Hematopoietic multipotent progenitor cell treated with erythropoietin and hydrocortisone succinate and interleukin-3 and kit ligand, for 15 days (in vitro differentiated cells): ENCODE data around the gene KSR1.
"Not testable (repeated sequence)": the region's sequence is repeated elsewhere in the genome, so short reads cannot be mapped to it uniquely, and the experiment has no call there.

Source experiments
- DNase-seq: peaks from one replicate; pipeline ENCODE4 v3.0.0-alpha.2; 2015; ENCODE audit warnings: low spot score

The KSR1 gene

DNA sequence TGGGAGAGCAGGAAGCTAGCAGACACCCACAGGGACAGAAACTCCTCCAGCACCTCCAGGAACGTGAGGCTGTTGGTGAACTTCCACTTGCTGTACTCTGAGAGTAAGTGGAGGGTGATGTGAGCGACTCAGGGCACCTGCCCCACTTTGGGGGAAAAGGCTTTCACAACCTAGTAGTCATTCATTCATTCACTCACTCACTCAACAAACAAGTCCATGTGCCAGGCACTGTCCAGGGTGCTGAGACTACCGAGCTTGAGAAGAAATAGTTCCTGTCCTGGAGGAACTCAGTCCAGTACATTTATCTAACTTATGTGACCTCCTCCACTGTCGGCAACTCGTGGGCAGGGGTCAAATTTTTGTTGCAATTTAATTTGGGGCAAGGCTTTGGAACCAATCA, 201.4 kb downstream of the KSR1 start:
- DNase-seq = no peak

DNA sequence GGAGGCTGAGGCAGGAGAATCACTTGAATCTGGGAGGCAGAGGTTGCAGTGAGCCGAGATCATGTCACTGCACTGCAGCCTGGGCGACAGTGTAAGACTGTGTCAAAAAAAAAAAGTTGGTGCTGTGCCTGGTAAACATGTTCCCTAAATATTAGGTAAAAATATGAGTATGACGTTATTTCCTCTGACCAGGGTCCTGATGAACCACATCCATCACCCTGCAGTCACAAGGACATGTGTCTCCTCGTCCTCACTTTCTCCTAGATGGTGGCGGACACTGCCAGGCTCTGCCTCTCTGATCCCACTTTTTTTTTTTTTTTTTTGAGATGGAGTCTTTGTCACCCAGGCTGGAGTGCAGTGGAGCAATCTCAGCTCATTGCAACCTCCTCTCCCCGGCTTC, 203.4 kb downstream of the KSR1 start:
- no peak for DNase-seq

DNA sequence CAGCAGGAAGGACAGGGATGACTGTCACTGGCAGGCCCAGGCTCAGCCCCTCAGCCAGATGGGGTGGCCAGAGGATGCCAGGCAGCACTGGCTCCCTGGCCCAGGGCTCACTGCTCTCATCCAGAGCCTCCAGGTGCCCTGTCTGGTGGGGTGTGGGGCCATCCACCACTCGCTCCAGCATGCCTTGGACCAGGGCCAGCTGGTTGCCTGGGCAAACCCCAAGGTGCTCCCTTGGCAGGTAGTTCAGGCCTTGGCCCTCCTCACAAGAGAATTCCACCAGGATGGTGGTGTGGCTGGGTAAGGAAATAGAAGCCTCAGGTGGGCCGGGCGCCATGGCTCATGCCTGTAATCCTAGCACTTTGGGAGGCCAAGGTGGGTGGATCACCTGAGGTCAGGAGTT, 204.2 kb downstream of the KSR1 start:
- DNase-seq = no peak

DNA sequence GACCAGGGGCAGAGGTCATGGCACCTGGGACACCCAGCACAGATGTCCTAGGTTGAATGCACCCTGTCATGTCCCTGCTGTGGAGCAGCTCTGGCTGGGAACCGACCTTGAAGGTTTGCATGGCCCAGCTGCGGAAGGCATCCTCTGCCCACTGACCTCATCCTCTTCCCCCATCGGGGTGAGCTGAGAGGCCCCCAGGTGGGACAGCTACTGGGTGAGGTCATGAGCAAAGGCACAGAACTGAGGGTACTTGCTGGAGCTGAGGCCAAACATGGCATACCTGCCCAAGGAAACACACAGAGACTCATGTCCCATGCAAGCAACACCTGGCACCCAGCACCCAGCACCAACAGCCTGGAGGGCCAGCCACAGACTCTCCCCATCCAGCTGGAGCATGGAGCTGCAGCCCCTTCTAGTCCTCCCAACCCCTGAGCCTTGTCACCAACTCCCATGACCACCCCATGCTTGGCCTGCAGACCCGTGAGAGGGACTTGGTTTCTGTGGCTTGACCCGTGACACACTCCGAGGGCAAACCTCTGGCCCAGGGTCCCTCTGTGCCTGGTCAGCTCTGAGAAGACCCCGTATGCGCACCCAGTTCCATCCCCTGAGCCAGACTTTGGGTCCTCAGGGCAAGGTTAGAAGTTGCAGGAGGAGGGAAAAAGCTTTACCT, 207.8 kb downstream of the KSR1 start:
- DNase-seq = no peak

DNA sequence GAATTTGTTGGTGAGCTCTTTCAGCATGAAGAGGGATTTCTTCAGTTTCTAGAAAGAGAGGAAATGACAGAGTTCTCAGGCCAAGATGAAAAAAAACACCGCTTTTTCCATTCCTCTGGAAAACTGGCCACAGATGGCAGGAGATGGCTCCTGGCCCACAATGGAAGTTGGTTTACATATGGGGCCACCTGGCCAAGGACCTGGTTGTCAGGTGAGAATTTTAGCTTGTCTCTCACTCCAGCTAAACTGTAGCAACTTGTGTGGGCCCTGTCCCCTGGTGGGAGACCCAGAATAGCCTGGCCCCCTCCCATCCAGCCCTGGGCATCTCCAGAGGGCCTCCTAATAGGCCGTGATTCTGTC, 208.3 kb downstream of the KSR1 start:
- no peak for DNase-seq

DNA sequence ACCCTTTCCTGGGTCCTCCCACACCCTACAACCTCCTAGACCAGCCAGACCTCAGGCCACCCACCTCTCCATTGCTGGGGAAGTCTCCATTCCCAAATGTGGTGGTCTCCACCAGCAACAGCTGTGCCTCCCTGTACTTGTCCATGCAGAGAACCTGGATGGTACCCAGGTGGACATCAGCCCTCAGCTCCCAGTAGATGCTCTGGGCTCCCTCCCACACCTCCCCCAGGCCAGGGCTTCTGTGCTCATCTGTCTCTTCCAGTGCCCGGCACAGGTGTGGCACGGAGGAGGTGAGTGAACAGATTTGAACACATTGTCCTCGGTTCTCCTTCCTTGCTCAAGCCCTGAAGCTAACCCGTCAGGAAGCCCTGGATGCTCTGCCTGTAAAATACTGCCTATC, 209.3 kb downstream of the KSR1 start:
- no peak for DNase-seq

DNA sequence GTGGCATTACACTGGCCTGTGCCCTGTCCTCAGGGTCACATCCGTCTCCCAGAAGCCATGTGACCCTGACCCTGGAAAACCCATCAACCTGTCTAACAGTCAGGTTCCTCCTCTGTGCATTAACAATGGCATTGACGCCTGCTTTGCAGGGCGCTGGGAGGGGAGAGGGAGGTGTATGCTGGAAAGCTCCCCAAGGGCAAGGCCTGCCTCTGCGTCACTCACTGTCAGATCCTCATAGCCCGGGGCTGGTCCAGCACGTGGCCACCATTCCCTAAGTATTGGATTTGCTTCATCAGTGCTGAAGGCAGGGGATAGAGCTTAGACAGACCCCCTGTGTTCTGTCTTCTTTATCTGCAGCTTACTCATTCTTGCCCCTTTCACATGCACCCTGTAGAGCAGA, 210.0 kb downstream of the KSR1 start:
- DNase-seq = not testable (repeated sequence)

DNA sequence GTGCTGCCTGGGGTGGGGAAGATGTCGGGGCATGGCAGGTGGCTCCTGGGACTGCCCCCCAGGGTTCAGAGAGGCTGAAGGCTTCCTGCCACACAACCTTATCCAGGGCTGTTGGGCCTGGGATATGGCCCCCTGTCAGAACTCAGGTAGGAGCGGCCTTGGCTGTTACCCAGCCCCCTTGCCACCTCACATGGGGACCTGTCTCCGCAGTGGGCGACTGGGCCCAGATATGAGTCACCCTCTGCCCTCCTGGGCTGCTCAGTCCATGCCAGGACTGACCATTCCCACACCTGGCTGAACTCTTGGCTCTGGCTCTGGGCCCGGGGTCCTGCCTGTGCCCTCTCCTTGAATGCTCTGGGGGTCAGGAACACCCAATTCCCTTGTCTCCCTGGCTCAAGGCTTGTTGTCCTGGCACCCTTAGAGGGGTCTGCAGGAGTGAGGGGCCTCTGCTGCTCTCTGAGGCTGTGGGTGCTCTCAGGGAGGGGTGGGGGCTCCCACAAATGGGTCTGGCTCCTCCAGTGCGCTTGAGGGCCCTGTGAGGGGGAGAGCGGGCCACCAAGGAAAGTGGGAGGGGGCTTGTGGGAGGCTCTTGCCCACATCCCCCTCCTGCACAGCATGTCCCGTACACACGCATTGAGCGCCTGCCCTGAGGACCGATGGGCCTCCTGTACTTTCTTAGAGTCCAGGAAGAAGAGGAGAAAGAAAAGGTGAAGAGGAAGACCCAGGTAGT, 210.7 kb downstream of the KSR1 start:
- no peak for DNase-seq

DNA sequence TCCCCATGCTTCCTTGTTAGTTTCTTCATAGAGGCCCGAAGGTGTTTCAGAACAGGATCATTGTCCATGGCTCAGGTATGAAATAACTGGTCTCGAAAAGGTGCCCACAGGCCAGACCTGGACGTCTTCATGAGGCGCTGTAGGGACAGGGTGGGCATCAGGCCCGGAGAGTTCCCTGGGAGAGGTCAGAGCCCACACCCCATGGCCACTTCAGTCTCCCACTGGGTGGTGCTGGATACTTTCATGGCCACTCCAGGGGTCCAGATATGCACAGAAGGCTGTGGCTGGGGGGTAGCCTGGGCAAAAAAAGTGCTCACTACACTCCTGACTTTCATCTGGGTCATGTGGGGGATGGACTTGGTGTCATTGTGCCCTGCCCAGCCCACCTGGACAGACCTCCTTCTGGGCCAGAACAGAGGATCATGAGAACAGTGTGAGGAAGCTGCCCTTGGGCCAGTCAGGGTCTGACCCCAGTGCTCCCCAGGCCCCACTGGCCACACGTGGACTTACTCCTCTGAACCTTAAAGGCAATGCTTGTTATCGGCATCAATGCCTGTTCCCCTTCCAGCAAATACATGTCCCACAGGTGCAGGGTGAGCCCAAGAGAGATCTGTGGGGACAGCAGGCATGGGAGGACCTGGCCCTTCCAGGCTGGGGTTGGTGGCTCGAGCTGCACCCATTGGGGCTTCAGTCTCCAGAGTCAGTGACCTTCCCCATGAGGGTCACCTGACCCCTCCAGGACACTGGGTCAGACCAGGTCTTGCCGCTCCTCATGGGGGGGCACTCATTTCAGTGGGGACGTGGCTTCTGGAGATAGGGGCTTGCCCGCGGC, 211.6 kb downstream of the KSR1 start:
- no peak for DNase-seq

DNA sequence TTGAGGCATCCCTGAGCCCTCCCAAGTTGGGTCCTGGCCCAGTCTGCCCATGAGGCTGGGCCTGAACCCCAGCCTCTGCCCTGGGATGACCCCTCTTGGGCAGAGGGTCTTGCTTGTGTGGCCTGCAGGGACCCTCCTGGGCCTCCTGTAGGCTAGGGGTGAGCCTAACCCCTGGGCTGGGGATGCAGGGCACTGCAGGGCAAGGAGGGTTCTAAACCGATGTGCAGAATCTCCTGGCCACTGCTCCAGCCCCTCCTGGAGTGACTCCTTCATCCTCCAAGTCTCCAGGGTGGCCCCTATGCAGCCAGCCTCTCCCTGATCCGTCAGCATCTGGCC, 212.2 kb downstream of the KSR1 start:
- DNase-seq = no peak

DNA sequence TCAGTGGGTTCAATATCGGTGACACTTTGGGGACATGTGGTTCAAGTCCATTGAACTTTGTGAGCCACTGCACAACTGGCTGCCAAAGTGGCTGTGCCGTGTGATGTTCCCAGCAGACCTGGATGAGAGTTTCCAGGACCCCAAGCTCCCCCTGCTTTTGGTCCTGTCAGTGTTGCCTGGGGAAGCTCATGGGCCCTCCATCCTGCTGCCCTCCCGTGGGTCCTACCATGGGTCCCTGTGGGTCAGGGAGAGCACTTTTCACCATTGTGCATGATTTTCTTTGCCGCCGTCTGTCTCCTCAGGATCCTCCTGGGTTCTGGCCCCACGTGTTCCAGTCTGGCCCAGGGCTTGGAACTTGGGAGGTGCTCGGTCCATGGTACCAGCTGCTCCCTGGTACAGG, 212.9 kb downstream of the KSR1 start:
- no peak for DNase-seq

DNA sequence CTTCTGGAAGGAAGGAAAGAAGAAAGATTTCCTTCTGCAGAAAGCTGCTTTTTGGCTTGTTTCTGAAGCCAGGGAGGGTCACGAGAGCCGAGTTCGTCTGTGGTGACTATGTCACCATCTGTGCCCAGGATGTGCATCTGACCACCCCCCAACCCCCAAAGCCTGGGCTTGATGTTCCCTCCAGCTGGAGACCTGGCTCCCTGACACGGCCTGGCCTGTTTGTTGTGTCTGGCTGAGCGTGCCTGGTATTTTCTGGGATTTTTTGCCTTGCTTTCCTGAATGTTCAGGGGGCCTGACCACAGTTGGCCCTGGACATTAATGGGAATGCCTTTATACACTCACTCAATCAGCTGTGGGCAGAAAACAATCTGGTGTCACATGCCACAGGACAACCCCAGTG, 213.6 kb downstream of the KSR1 start:
- no peak for DNase-seq

DNA sequence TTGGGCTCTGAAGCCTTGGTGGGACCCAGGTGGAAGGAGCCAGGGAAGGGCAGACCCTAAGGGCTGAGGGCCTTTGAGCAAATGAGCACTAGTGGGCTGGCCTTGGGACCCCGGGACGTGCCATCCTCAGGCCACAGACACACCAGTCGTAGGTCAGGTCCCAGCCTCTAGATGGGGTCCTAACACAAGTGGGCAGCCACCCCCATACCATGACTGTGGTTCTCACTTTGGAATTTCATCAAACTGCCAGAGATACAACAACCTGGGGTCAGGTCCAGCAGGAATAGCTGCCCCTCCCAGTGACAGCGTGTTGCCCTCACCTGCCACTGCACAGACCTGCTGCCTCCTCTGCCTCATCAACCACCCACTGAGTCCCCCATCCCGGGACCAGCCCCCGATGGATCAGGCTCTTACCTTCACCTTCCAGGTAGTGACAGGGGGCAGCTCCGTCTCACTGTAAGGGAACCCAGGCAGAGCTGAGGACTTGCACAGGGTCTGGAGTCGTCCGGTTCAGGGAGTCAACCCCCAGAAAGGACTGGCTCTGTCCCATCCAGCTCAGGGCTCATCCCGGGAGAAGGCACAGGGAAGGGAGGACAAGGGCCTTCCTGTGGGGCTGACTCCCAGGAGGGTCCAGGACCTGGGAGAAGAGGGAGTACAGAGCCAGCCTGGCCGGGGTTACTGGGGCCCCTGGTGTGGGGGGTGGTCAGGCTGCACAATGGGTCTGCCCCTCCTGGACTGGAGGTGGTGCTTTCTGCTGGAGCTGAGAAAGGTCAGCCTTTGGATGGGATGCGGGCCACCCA, 214.7 kb downstream of the KSR1 start:
- DNase-seq = no peak

DNA sequence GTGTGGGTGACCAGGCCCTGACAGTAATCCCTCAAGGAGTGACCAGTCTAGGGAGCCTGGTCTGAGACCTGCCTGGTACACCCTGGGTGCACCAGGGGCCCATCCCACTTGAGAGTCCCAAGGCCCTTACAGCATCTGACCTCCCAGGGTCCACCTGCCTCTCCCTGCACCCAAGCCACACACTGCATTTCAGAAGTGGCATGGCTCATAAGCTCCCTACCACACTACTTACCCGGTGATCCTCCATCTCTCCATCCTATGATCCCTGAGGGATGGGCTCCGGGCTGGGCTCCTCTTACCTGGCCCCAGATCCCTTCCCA, 215.3 kb downstream of the KSR1 start:
- DNase-seq = no peak

DNA sequence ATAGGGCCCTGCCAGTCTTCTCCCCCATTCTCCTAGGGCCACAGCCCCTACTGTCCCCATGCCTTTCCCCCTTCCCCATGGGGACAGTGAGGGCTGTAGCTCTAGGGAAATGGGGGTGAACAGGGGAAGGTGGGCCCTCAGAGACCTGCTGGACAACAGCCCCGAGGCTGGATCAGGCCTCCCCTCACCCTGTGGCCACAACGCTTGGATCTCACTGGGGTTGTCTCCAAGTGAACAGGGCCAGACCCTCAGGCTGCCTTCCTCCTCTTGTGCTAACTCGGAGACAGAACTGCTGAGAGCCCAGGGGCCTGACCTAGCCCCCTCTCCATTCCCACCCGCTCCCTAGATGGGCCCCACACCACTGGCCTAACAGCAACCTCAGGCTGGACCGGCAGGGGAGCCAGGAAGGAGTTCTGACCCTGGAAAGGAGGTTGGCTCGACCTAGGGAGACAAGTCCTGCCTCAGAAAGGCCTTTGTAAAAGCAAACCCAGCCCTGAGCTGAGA, 215.8 kb downstream of the KSR1 start:
- not testable (repeated sequence) for DNase-seq

DNA sequence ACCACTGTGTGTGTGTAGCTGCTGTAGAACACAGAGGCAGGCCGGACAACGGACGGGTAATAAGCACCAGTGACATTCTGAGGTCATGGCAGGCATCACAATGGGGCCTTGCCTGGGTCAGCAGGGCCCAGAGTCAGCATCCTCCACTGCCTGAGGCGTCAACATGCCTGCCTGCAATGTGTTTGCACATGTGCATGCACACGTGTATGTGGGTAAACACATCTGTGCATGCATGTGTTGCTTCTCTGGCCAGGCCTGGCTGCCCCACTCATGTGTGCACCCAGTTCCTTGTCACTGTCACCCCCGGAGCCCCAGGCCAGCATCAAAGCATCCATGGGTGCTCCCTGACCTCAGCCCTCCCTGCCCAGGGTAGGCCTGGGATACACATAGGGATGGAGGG, 218.1 kb downstream of the KSR1 start:
- no peak for DNase-seq
